Fibroblast of gingiva (primary cell): ENCODE results near the gene SPATC1L.

ENCODE experiments used
- DNase-seq: peaks from one replicate; pipeline ENCODE4 v3.0.0-alpha.2; 2011; ENCODE audit warnings: low read depth

SPATC1L gene

DNA sequence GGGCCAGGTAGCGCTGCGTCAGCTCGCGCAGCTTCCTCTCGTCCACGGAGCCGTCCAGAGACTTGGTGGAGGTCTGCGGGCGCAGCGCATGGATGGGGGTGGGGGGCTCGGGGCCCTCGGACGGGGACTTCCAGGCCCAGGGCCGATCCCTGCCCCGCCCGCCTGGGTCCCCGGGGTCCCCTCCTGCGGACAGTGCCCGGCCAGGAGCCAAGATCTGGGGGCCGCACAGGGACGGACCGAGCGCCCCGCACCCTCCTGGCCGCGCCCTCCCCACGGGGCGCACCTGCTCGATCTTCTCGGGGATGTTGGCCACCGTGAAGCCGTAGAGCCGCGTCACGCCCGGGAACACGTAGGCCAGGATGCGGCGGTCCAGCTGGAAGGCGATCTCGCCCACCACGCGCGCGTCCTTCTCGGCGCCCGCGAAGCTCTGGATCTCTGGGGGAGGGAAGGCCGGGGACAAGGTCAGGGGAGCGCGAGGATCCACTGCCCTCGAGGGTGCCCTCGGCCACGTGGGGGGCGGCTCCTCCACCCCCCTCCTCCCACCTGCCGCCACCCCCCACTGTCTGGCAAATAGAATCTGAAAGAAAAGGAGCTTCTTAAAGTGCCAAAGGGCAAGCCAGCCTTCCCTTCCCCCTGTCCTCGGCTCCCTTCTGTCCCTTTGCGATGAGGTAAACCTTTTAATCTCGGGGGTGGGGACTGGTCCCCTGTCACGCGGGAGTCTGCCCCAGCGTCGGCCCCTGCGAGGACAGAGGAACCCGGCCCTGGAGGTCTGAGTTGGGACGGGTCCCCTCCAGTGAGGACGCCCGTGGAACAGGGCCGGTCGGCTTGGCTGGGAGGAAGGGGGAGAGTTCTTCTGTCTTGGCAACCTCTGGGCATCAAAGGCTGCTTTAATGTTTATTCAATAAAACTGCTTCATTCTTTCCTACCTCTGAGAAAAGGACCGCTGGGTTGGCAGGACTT, 22.3 kb downstream of the SPATC1L start:
- no peak for DNase-seq

DNA sequence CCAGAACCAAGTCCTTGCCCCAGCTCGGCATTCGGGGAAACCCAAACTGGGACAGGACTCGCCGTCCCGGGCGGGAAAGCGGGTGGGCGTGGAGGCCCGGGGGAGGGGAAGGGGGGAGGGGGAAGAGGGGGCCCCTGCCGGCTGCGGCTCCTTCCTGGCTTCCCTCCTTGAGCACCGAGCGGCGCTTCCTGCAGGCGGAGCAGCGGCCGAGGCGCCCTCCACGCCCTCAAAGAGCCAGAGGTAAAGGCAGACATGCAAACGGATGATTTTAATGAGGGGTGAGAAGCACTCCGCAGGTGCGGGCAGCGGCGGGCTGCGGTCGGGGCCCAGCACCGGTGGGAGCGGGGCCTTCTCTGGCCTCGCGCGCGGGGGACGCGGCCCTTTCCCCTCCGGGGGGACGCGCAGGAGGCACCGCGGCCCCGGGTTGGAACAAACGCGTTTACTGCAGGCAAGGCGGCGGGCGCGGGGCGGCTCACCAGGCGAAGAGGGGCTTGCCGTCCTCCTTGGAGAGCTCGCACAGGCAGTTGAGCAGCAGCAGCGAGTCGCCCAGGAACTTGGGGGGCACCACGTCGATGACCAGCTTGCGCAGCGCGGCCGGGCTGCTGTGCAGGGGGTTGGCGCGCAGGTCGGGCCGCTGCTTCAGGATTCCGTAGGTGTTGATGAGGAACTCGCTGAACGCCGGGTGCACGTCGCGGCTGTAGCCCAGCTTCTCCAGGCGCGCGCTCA, 23.2 kb downstream of the SPATC1L start:
- DNase-seq: no peak

DNA sequence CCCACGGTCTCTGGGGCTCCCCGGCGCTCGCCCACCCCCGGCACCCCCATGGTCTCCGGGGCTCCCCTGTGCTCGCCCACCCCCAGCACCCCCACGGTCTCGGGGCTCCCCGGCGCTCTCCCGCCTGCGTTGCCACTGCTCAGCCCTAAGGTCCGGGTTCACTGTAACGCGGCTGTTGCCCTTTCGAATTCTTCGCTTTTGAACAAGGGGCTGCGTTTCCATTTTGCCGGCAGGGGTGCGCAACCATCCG, 23.7 kb downstream of the SPATC1L start:
- DNase-seq: no peak

DNA sequence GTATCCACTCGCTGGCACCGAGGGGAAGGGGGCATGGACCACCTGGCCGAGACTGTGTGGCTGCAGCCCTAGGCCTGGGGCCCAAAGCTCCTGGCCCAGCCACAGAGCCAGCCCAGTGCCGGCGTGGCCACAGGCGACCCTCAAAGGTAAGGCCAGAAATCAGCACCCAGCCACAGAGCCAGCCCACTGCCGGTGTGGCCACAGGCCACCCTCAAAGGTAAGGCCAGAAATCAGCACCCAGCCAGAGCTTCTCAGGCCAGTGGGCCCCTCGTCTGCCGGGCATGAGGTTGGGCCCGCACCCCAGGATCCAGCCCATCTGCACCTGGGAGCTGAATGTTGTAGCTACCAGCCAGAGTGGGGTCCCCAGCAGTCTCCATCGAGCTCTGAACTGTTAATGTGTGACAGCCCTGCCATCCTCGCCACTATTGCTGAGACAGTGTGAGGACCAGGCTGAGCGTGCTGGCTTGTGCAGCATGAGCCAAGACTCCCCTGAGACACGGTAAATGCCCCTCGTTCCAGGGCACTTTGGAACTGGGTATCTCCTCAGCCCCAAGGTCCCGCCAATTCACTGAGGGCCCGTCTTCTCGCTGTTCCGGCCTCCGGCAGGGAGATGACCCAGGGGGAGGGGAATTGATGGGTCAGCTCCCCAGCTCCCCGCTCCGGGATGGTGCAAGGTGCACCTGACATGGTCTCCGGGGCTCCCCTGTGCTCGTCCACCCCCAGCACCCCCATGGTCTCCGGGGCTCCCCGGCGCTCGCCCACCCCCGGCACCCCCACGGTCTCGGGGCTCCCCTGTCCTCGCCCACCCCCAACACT, 24.2 kb downstream of the SPATC1L start:
- DNase-seq: no peak

DNA sequence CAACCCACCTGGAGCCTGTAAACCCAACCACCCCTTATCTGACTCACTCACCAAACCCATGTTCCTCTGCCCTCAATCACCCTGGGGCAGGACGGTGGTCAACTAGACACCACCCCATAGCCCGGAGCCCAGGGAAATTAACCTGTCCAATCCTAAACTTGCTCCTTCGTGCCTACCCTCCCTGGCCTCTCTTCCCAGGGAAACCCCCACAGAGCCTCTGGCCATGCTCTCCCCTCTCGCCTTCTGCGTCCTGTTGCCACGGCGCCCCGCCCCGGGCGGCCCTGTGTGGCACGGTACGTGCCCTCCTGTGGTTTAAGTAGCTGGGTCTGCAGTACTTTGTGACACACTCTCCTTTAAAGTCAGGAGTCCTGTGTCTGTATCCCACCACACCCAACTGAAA, 24.9 kb downstream of the SPATC1L start:
- DNase-seq: no peak

DNA sequence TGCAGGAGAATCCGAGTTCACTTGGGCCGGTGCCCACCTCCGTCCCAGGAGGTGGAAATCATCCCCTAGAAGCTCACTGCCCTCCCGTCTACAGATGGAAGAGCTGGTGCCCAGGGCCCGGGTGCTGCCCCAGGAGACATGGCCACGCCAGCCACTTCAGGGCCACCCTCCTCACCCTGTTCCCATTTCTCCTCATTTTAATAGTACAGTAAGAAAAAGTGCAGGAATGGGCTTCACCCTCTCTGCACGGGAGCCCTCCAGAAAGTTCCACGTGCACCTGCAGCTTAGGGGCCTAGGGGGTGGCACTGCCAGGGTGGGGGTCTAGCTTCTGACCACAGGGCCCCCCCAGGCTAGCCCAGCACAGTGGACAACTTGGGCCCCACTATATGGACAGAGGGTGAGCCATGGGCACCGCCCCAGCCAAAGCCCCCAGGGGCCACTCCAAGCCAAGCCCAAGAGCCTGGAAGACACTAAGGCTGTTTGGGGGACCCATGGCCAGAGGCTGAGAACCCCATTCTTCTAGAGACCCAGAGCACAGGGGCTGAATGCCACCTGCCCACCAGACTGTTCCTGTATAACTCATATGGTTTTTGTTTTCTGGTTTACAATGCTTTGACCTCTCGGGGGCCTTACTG, 25.5 kb downstream of the SPATC1L start:
- no peak for DNase-seq

DNA sequence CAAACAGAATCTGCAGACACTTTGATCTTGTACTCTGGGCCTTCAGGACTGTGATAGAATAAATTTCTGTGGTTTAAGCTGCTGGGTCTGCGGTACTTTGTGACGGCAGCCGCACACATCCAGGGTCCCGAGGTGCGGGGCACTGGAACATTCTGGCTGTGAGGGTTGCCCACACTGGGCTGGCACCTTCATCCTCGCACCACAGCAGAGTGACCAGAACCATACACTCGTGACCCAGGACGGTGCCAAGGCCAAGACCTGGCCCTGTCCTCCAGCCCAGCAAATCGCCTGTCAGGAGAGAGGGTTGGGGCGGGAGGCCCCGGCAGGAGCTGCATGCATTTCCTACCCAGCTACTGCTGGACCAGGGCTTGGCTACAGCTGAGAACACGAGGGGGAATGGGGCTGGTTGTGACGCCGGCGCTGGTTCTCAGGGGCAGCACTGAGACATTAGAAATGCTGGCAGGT, 26.2 kb downstream of the SPATC1L start:
- DNase-seq: no peak

DNA sequence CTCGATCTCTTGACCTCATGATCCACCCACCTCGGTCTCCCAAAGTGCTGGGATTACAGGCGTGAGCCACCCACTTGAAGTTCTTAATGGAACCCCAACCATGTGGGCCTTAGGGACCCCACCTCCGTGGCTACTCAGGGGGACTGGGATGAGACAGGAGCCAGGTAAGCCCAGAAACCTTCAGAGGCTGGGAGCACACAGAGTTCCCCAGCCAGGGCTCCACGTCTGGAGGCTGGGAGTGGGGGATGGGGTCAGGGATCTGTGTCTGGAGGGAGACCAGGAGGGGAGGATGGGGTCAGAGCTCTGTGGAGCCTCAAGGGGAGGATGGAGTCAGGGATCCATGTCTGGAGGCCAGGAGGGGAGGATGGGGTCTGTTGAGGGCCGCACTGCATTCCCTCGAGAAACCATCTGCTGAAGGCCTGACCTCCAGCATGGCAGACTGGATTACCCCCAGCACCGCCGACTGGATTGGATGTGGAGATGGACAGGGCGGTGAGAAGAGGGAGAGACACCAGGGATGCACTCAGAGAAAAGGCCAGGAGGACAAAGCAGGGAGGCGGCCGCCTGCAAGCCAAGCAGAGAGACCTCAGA, 26.8 kb downstream of the SPATC1L start:
- no peak for DNase-seq

DNA sequence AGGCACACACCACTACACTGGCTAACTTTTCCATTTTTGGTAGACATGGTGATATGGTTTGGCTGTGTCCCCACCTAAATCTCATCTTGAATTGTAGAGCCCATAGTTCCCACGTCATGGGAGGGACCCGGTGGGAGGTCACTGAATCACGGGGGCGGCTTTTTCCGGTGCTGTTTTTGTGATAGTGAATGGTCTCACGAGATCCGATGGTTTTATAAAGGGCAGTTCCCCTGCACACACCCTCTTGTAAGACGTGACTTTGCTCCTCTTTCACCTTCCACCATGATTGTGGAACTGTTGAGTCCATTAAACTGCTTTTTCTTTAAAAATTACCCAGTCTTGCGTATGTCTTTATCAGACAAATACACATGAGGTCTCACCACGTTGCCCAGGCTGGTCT, 27.6 kb downstream of the SPATC1L start:
- DNase-seq: no peak

DNA sequence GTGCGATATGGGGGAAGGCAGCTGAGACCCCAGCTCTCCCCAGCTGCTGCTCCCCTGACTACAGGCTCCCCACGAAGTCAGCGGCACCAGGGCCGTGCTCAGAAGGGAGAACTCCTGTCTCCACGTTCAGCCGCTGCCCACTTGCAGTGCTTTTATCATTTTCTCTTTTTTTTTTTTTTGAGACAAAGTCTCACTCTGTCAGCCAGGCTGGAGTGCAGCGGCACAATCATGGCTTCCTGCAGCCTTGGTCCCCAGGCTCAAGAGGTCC, 27.9 kb downstream of the SPATC1L start:
- no peak for DNase-seq

DNA sequence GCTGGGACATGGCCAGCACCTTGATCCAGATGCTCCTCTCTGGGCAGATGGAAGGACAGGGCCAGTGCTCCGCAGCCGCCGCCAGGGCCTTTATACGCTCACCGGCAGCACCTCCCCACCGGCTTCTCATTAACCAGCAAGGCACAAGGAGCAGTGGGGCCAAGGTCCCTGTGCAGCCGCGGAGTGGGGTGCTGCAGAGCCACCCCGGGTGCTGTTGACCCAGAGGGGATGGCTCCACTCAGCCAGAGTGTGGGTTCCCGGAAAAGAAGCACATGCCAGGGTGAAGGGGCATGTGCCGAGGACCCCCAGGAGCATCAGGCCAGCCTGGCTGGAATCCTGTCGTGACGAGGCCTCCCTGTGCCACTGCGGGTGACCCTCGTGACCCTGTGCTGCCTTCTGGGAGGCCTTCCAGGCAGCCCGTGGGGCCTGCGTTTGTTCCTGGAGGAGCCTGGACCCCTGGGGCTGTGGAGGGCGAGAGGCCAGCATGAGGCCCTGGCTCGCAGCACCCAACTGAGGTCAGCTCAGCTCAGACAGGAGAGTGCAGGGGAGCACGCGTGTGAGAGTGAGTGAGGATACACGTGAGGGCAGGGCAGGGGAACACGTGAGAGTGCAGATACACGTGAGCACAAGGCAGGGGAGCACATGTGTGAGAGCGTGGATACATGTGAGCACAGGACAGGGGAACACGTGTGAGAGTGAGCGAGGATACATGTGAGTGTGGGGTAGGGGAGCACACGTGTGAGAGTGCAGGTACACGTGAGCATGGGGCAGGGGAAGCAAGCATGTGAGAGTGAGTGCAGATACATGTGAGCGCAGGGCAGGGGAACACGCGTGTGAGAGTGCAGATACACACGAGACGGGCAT, 28.5 kb downstream of the SPATC1L start, which contains the start of gene FTCD:
TSS of gene FTCD (minus strand) at position 66 of the 864 bp plus-strand sequence. CDS start at position 10, 56 bp downstream.
- no peak for DNase-seq

DNA sequence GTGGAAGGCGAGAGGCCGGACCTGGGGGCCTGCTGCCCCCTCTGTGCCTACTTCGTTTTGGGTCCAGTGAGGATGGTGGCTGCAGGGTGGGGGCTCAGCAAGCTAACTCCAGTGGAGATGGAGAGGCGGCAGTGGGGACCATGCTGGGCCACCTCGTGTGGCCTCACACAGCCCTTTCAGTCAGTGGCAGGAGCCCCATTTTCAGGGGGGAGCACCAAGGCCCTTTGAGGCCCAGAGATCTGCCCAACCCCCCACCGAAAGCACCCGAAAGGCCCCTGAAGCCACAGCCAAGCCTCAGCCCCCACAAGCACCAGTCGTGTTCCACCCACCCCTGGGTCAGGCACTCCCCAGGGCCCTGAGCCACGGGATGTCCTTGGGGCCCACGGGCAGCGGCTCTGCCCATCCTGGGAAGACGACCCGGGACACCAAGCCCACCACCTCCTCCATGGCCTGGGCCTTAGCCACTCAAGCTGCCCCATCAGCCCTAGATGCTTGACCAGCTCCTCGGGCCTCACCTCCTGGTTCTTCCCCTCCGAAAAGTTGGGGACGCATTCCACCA, 29.2 kb downstream of the SPATC1L start:
- no peak for DNase-seq

DNA sequence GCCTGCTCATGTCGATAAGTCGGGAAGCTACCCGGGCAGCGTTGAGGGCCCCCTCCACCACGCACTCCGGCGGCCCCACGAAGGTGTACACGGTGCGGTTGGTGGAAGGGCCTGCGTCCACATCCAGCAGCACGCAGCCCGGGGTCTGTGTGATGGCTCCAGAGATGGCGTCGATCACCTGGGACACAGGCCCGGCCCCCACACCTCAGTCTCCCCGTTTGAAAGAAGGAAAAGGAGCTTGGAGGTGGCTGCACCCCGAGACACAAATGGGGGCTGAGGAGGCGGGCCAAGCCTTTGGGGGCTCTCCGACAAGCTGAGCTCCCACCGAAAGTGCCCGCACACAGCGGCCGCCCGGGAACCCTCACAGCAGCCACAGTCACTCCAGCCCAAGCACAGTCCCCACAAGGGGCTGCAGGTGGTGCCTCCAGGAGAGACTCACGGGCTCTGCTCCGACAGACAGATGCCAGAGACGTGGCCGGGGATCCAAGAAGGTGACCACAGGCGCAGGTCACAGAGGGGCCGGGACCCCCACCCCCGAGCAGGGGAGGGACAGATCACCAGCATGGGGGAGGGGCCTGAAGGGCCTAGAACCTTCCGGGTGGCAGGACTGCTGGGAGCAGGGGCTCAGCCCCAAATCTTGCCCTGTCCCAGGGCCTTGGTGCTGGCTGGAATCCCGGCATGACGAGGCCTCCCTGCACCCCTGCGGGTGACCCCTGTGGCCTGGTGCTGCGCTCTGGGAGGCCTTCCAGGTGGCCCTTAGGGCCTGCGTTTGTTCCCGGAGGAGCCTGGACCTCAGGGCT, 29.9 kb downstream of the SPATC1L start:
- no peak for DNase-seq

DNA sequence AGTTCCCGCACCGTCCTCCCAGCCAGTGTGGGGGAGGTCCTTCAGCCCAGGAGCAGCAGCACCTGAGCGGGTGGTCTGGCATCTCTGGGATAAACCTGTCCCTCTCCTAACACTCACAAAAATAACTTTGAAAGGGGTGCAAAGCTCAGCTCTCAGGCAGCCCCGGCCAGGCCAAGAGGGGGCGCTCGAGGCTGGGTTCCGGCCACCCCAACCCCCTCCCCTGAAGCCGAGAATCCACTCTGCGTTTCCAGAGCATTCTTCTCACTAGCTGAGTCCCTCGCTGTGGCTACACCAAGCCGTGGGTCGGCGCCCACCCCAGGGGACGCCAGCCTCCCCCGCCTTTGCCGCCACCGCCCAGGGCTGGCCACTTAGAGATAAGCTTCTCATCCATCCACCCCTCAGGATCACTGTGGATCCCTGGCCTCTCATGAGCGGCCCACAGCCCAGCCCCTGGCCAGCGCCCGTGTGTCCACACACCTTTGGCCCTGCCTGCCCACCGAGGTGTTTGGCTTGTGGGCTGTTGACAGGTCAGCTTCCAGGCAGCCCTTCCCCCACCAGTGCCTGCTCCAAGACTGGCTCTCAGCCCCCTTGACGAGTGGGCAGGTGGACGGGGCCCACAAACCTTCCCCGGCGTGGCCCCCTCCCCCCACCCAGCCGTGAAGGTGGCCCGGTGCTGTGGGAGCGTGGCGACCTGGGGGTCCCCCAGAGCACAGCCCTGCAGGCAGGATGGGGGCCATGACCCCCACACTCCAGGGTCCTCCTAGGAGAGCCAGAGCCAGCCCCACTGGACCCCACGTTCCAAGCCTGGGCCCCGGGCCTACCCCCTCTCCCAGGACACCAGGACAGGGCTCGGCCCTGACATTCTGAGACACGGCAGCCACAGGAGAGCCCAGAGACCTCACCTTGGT, 30.8 kb downstream of the SPATC1L start:
- DNase-seq: no peak

DNA sequence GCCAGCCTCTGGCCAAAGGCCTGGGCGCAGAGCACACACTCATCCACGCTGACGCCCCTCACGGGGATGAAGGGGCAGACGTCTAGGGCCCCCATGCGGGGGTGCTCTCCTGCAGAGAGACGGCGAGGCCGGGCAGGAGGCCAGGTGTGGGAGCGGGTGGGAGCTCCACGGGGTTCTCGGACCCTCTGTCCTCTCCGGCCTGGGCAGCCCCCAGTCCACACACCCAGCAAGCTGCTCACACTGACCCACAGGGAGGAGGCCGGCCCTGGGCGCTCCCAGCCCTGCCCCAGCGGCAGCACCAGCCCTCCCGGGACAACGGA, 31.4 kb downstream of the SPATC1L start:
- no peak for DNase-seq

DNA sequence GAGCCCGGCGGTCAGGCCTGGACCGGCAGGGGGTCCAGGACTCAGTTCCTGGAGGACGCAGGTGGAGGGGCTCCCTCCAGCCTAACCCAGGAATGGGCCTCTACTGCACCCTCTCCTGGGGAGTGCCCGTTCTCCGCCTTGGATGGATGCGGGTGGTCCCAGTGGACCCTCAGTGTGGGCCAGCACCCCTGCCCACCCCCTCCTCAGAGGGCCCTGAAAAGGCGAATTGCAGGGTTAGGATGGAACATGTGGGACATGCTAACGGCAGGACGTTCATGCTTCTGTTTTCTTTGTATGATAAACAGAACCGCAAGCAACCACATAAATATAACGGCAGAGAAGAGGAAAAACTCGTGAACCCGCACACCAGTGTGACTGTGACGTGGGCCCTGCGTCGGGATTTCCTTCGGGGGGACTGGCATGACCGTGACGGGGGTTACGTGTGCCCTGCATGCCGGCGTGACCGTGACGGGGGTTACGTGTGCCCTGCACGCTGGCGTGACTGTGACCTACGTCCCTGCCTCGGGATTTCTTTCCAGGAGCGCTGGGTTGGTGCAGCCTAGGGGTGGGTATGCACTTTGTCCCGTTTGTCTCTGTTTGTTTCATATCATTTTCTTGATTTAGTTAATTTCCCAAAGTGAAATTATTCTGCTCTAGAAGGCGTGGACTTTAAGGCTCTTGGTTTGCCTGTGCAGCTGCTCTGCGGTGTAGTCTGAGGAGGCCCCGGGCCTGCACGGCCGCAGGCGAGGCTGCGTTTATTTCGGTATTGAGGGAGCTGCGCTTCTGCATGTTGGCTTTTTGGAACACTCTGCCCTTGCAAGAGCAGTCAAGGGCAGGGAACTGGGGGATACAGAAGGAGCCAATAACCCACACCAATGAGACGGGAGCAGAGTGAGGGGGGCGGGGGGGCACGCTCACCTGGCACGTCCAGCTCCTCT, 32.0 kb downstream of the SPATC1L start:
- DNase-seq: no peak

DNA sequence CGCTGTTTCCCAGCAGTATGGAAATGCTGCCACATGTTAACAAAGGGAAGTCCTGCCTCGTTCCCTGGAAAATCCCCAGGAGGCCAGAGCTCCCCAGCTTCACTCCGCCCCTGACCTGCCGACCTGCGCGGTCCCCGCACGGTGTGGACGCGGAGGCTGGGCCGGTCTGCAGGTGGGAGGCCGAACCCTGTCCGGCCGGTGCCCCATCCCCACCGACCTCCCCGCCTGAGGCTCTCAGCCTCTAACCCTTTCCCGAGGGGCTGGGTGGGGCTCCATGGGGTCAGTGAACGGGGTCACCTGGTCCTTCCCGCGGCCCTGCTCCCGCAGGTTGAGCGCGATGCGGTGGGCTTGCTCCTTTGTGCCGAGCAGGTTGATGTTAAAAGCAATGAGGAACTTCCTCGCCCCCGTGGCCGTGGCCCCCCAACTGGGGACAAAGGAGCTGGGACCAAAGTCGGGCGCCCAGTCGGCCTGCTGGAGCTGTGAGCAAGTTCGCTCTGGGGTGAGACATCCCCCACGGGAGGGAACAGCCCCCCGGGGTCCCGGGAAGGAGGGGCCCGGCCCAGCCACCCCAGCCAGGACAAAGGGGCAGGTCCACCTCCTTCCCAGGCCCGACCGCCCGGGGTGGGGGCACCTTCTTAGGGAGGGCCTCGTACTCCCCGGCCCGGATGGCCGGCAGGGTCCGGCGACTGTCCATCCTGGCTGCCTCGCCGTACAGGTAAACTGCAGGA, 32.8 kb downstream of the SPATC1L start:
- no peak for DNase-seq
